HepG2 (cell line): Measurements from ENCODE around the gene ARHGEF10L.

Experiments
- HDAC1 ChIP-seq: sonication (generic); formaldehyde crosslinking; IDR thresholded peaks from 2 replicates; pipeline ENCODE4 v1.5.1; 2020; ENCODE audit warnings: mild to moderate bottlenecking, missing genetic modification reagents
- KAT7 ChIP-seq: IDR thresholded peaks from 2 replicates; pipeline ENCODE4 v1.6.1; 2018; ENCODE audit warnings: borderline replicate concordance, missing compliant biosample characterization
- ONECUT2 ChIP-seq: sonication (generic); formaldehyde crosslinking; IDR thresholded peaks from 2 replicates; pipeline ENCODE4 v1.4.0; 2020; ENCODE audit warnings: missing genetic modification reagents
- PBX3 ChIP-seq: sonication (generic); formaldehyde crosslinking; IDR thresholded peaks from 2 replicates; pipeline ENCODE4 v1.8.1; 2023; ENCODE audit warnings: missing genetic modification reagents, inconsistent platforms, borderline replicate concordance
- PCBP1 ChIP-seq: fragments of 200-400 bp; formaldehyde crosslinking; IDR thresholded peaks from 2 replicates; pipeline ENCODE4 v1.6.1; 2017; ENCODE audit warnings: mild to moderate bottlenecking, low read depth, low read length, borderline replicate concordance
- TAF1 ChIP-seq: sonication (generic); formaldehyde crosslinking; IDR thresholded peaks from 2 replicates; pipeline ENCODE4 v1.4.0; 2020; ENCODE audit warnings: missing genetic modification reagents
- ZBTB25 ChIP-seq: IDR thresholded peaks from 2 replicates; pipeline ENCODE4 v1.6.1; 2018; ENCODE audit warnings: missing genetic modification reagents
- ZKSCAN1 ChIP-seq: fragments of 150-350 bp; IDR thresholded peaks from 2 replicates; pipeline ENCODE4 v1.6.1; 2014; ENCODE audit warnings: low read length
- ZNF354B ChIP-seq: sonication (generic); formaldehyde crosslinking; IDR thresholded peaks from 2 replicates; pipeline ENCODE4 v1.8.0; 2022; ENCODE audit warnings: mild to moderate bottlenecking, missing genetic modification reagents
- ZNF720 ChIP-seq: sonication (generic); formaldehyde crosslinking; IDR thresholded peaks from 2 replicates; pipeline ENCODE4 v1.4.0; 2020; ENCODE audit warnings: missing genetic modification reagents
- ZNF841 ChIP-seq: sonication (generic); formaldehyde crosslinking; IDR thresholded peaks from 2 replicates; pipeline ENCODE4 v1.8.1; 2023; ENCODE audit warnings: missing genetic modification reagents, borderline replicate concordance
- TF ChIP-seq, protein P1 (sequence below): sonication (generic); formaldehyde crosslinking; IDR thresholded peaks from 2 replicates; pipeline ENCODE4 v1.4.0; 2020; ENCODE audit warnings: missing genetic modification reagents, mild to moderate bottlenecking, borderline replicate concordance
- TF ChIP-seq, protein P2 (sequence below): sonication (generic); formaldehyde crosslinking; IDR thresholded peaks from 2 replicates; pipeline ENCODE4 v1.4.0; 2020; ENCODE audit warnings: missing genetic modification reagents, mild to moderate bottlenecking, borderline replicate concordance
- TF ChIP-seq, protein P3 (sequence below): sonication (generic); formaldehyde crosslinking; IDR thresholded peaks from 2 replicates; pipeline ENCODE4 v1.5.0; 2020; ENCODE audit warnings: mild to moderate bottlenecking, missing genetic modification reagents, moderate library complexity

- TF ChIP-seq, protein P1, sequence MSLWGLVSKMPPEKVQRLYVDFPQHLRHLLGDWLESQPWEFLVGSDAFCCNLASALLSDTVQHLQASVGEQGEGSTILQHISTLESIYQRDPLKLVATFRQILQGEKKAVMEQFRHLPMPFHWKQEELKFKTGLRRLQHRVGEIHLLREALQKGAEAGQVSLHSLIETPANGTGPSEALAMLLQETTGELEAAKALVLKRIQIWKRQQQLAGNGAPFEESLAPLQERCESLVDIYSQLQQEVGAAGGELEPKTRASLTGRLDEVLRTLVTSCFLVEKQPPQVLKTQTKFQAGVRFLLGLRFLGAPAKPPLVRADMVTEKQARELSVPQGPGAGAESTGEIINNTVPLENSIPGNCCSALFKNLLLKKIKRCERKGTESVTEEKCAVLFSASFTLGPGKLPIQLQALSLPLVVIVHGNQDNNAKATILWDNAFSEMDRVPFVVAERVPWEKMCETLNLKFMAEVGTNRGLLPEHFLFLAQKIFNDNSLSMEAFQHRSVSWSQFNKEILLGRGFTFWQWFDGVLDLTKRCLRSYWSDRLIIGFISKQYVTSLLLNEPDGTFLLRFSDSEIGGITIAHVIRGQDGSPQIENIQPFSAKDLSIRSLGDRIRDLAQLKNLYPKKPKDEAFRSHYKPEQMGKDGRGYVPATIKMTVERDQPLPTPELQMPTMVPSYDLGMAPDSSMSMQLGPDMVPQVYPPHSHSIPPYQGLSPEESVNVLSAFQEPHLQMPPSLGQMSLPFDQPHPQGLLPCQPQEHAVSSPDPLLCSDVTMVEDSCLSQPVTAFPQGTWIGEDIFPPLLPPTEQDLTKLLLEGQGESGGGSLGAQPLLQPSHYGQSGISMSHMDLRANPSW (CRISPR knock-in tag): no peak
- TF ChIP-seq PBX3: no peak
- no peak for TF ChIP-seq ZKSCAN1
- TF ChIP-seq, protein P2, sequence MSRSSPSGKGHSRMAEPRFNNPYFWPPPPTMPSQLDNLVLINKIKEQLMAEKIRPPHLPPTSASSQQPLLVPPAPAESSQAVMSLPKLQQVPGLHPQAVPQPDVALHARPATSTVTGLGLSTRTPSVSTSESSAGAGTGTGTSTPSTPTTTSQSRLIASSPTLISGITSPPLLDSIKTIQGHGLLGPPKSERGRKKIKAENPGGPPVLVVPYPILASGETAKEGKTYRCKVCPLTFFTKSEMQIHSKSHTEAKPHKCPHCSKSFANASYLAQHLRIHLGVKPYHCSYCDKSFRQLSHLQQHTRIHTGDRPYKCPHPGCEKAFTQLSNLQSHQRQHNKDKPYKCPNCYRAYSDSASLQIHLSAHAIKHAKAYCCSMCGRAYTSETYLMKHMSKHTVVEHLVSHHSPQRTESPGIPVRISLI (CRISPR knock-in tag): no peak
- no peak for TF ChIP-seq ZNF720 (CRISPR knock-in tag)
- TF ChIP-seq HDAC1 (CRISPR knock-in tag): no peak
- TF ChIP-seq ONECUT2 (CRISPR knock-in tag): no peak
- no peak for TF ChIP-seq ZNF354B
- TF ChIP-seq PCBP1: no peak
- TF ChIP-seq ZNF841 (CRISPR knock-in tag): no peak
- TF ChIP-seq, protein P3, sequence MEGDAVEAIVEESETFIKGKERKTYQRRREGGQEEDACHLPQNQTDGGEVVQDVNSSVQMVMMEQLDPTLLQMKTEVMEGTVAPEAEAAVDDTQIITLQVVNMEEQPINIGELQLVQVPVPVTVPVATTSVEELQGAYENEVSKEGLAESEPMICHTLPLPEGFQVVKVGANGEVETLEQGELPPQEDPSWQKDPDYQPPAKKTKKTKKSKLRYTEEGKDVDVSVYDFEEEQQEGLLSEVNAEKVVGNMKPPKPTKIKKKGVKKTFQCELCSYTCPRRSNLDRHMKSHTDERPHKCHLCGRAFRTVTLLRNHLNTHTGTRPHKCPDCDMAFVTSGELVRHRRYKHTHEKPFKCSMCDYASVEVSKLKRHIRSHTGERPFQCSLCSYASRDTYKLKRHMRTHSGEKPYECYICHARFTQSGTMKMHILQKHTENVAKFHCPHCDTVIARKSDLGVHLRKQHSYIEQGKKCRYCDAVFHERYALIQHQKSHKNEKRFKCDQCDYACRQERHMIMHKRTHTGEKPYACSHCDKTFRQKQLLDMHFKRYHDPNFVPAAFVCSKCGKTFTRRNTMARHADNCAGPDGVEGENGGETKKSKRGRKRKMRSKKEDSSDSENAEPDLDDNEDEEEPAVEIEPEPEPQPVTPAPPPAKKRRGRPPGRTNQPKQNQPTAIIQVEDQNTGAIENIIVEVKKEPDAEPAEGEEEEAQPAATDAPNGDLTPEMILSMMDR: no peak
- no peak for TF ChIP-seq KAT7
- no peak for TF ChIP-seq ZBTB25
- no peak for TF ChIP-seq TAF1 (CRISPR knock-in tag)
Measured at GRCh38 chr1:17668195-17668594, 128.7 kb downstream of the ARHGEF10L start.
